ENCODE results near the gene LINGO1.

GRCh38 chr15:77676569-77677375 lies 44.1 kb upstream of the LINGO1 start:
- TF ChIP-seq CTCF (IDR thresholded peaks at IDR 0.05) (no peak), POLR2A (IDR thresholded peaks at IDR 0.05) (no peak), POLR2AphosphoS5 (IDR thresholded peaks at IDR 0.05) (no peak), EP300 (IDR thresholded peaks at IDR 0.05) (no peak)
